ENCODE measurements around the gene UBA3.

DNA sequence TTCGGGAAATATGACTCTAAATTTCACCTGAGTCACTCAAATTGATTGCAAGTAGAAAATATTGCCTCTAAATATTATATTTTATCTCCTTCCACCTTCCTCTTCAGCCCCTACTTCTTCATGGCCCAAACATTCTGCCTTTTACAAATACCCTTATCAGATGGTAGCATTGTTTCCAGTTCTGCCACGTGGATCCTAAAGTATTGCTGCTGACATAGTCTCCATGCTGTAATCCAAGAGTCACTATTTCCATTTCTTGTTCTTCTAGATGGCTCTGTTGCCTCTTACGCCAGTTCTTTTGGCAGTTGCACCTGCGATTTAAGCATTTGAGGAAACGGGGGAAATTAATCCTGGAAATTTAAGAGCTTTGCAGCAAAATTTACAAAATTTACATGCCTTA lies 28.6 kb upstream of the UBA3 start:
- TF ChIP-seq, protein P1, sequence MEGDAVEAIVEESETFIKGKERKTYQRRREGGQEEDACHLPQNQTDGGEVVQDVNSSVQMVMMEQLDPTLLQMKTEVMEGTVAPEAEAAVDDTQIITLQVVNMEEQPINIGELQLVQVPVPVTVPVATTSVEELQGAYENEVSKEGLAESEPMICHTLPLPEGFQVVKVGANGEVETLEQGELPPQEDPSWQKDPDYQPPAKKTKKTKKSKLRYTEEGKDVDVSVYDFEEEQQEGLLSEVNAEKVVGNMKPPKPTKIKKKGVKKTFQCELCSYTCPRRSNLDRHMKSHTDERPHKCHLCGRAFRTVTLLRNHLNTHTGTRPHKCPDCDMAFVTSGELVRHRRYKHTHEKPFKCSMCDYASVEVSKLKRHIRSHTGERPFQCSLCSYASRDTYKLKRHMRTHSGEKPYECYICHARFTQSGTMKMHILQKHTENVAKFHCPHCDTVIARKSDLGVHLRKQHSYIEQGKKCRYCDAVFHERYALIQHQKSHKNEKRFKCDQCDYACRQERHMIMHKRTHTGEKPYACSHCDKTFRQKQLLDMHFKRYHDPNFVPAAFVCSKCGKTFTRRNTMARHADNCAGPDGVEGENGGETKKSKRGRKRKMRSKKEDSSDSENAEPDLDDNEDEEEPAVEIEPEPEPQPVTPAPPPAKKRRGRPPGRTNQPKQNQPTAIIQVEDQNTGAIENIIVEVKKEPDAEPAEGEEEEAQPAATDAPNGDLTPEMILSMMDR (IDR thresholded peaks at IDR 0.05), result no peak
- TF ChIP-seq POLR2A (IDR thresholded peaks at IDR 0.05), result no peak

Data from uterus (tissue), 2 donors.